ENCODE results near the gene CNTNAP2.

The CNTNAP2 gene

GRCh38 chr7:148238761-148239325 lies 2122.2 kb downstream of the CNTNAP2 start:
- peak in 1 of 2 donors; percentile 39 for DNase-seq

DNA sequence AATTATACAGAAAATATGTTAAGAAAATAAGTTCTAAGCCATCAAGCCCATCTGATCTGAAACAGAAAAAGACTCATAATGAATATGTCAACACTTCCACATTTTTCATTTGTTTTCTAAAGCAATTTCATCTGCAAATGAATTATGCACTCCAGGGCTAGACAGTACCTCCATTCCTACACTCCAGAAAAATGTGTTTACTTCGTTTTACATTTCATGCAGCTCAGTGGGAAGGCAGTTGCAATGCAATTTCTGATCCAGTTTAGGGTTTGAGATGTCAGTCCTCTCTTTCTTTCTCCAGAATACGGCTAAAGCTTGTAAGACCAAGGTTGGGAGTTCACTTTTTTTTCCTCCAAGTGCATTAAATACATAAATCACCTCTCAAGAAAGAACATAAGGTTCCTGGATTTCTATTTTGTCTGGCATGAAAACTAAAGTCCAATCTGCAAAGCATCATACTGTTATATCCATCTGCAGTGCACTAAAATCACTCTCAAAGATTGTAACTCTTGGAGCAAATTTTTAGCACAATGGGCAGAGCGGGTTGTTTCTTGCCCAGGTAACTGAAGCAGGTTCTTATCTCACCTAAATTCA lies 2125.2 kb downstream of the CNTNAP2 start:
- H3K23ac ChIP-seq (ENCODE audit: low read length) = no peak overlapping the region
- no peak for DNase-seq

More at GRCh38 chr7:148238761-148239325, 2122.2 kb downstream of the CNTNAP2 start:
- H2BK120ac ChIP-seq (ENCODE audit: insufficient read depth, low read length, poor library complexity) = no peak overlapping the region
- no peak overlapping the region for H3K9ac ChIP-seq (ENCODE audit: low read length)
- no peaks in the 10 kb centered on the region for H3K9me3 ChIP-seq (ENCODE audit: insufficient read depth, low read depth, low read length)
- no peak overlapping the region for H2AFZ ChIP-seq (ENCODE audit: insufficient read depth, low read length, poor library complexity)
- no peak overlapping the region for H4K91ac ChIP-seq (ENCODE audit: low read depth, low read length)
- no peak overlapping the region for H3K4ac ChIP-seq (ENCODE audit: low read depth, low read length)
- H3K18ac ChIP-seq (ENCODE audit: low read length) = no peak overlapping the region
- H3K4me2 ChIP-seq (ENCODE audit: low read length) = no peak overlapping the region
- no peak overlapping the region for H4K8ac ChIP-seq (ENCODE audit: low read depth, low read length)
- no peak overlapping the region for H3K14ac ChIP-seq (ENCODE audit: low read length)
- no peak overlapping the region for H2BK5ac ChIP-seq (ENCODE audit: low read depth, low read length, poor library complexity)
- H3K23ac ChIP-seq (ENCODE audit: low read length) = no peak overlapping the region
- H3K4me3 ChIP-seq (ENCODE audit: low read depth, low read length) = no peak overlapping the region
- no peaks in the 10 kb centered on the region for H3K79me1 ChIP-seq (ENCODE audit: low read length)
- no peak overlapping the region for H3K27ac ChIP-seq (ENCODE audit: low read depth, low read length)
- H2AK5ac ChIP-seq (ENCODE audit: low read length) = no peak overlapping the region
- no peaks in the 10 kb centered on the region for H3K27me3 ChIP-seq (ENCODE audit: insufficient read depth, low read length)
- H3K36me3 ChIP-seq (ENCODE audit: control insufficient read depth in 1 of 2, insufficient read depth in 2 of 2, low read length in 2 of 2) = no peaks in the 10 kb centered on the region
- WGBS (ENCODE audit: extremely low coverage, insufficient coverage, insufficient read length) = no CpG with 5 or more reads among the region's 1 CpG
- H2BK12ac ChIP-seq (ENCODE audit: low read length) = no peak overlapping the region
- no peak overlapping the region for H4K12ac ChIP-seq (ENCODE audit: low read depth, low read length)
- H3K4me1 ChIP-seq (ENCODE audit: control insufficient read depth in 1 of 2, insufficient read depth in 2 of 2, low read length in 2 of 2) = no peaks in the 10 kb centered on the region
- H3K79me2 ChIP-seq (ENCODE audit: control insufficient read depth, insufficient read depth, low read length, poor library complexity) = no peaks in the 10 kb centered on the region

DNA sequence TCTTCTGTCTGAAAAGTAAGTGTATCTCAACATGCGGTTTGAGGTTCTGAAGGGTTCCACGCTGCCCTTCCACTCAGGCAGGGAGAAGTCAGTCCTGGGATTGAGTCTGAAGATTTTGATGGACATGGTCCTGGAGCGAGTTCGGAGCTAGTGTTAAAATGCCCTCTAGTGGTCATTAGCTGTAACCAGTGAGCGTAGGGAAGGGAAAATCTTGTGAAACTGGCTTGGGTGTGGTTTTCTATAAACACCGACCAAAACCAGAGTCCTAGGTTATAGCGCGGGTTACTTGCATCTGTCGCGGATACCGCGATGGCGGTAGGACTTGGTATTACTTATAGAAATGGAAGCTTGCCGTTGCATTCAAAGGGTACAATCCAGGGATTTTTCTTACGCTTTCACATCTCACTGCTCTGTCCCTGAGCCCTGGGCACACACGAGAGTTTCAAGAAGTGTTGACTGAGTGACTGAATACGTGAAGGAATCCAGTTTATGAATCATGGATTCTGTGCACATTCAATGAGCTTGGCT lies 2125.8 kb downstream of the CNTNAP2 start:
- Histone ChIP-seq H3K9ac (ENCODE audit: low read length) (no peak overlapping the region), H4K91ac (ENCODE audit: low read depth, low read length) (no peak overlapping the region), H4K8ac (ENCODE audit: low read depth, low read length) (no peak overlapping the region), H2AFZ (ENCODE audit: insufficient read depth, low read length, poor library complexity) (no peak overlapping the region), H2BK5ac (ENCODE audit: low read depth, low read length, poor library complexity) (no peak overlapping the region), H3K4me2 (ENCODE audit: low read length) (peak overlapping the region; percentile 42), H3K79me1 (ENCODE audit: low read length) (no peaks in the 10 kb centered on the region), H3K27ac (ENCODE audit: low read depth, low read length) (no peak overlapping the region), H2BK12ac (ENCODE audit: low read length) (no peak overlapping the region), H4K12ac (ENCODE audit: low read depth, low read length) (no peak overlapping the region), H2BK120ac (ENCODE audit: insufficient read depth, low read length, poor library complexity) (no peak overlapping the region), H3K23ac (ENCODE audit: low read length) (no peak overlapping the region), H3K4me1 (ENCODE audit: control insufficient read depth in 1 of 2, insufficient read depth in 2 of 2, low read length in 2 of 2) (peaks cover 0 to 7% of the 10 kb centered on the region in 2 experiments), H3K36me3 (ENCODE audit: control insufficient read depth in 1 of 2, insufficient read depth in 2 of 2, low read length in 2 of 2) (no peaks in the 10 kb centered on the region), H3K4ac (ENCODE audit: low read depth, low read length) (no peak overlapping the region), H3K9me3 (ENCODE audit: insufficient read depth, low read depth, low read length) (no peaks in the 10 kb centered on the region), H3K4me3 (ENCODE audit: low read depth, low read length) (no peak overlapping the region), H2AK5ac (ENCODE audit: low read length) (no peak overlapping the region), H3K14ac (ENCODE audit: low read length) (no peak overlapping the region), H3K18ac (ENCODE audit: low read length) (no peak overlapping the region), H3K27me3 (ENCODE audit: insufficient read depth, low read length) (no peaks in the 10 kb centered on the region), H3K79me2 (ENCODE audit: control insufficient read depth, insufficient read depth, low read length, poor library complexity) (no peaks in the 10 kb centered on the region)
- peak; percentile 74 to 92 for DNase-seq
- no CpG with 5 or more reads among the region's 17 CpGs for WGBS (ENCODE audit: extremely low coverage, insufficient coverage, insufficient read length)

More for the DNA sequence above, 2125.2 kb downstream of the CNTNAP2 start:
- Histone ChIP-seq H4K8ac (ENCODE audit: low read depth, low read length) (no peak overlapping the region), H3K79me1 (ENCODE audit: low read length) (no peaks in the 10 kb centered on the region), H2BK120ac (ENCODE audit: insufficient read depth, low read length, poor library complexity) (no peak overlapping the region), H3K27ac (ENCODE audit: low read depth, low read length) (no peak overlapping the region), H4K91ac (ENCODE audit: low read depth, low read length) (no peak overlapping the region), H2AK5ac (ENCODE audit: low read length) (no peak overlapping the region), H3K4me1 (ENCODE audit: control insufficient read depth in 1 of 2, insufficient read depth in 2 of 2, low read length in 2 of 2) (peaks cover 0 to 7% of the 10 kb centered on the region in 2 experiments), H4K12ac (ENCODE audit: low read depth, low read length) (no peak overlapping the region), H3K14ac (ENCODE audit: low read length) (no peak overlapping the region), H2BK5ac (ENCODE audit: low read depth, low read length, poor library complexity) (no peak overlapping the region), H3K36me3 (ENCODE audit: control insufficient read depth in 1 of 2, insufficient read depth in 2 of 2, low read length in 2 of 2) (no peaks in the 10 kb centered on the region), H3K4me2 (ENCODE audit: low read length) (no peak overlapping the region), H3K18ac (ENCODE audit: low read length) (no peak overlapping the region), H3K27me3 (ENCODE audit: insufficient read depth, low read length) (no peaks in the 10 kb centered on the region), H3K4me3 (ENCODE audit: low read depth, low read length) (no peak overlapping the region), H3K79me2 (ENCODE audit: control insufficient read depth, insufficient read depth, low read length, poor library complexity) (no peaks in the 10 kb centered on the region), H3K4ac (ENCODE audit: low read depth, low read length) (no peak overlapping the region), H2BK12ac (ENCODE audit: low read length) (no peak overlapping the region), H3K9ac (ENCODE audit: low read length) (no peak overlapping the region), H2AFZ (ENCODE audit: insufficient read depth, low read length, poor library complexity) (no peak overlapping the region), H3K9me3 (ENCODE audit: insufficient read depth, low read depth, low read length) (no peaks in the 10 kb centered on the region)
- WGBS (ENCODE audit: extremely low coverage, insufficient coverage, insufficient read length) = no CpG with 5 or more reads among the region's 3 CpGs

- H2BK5ac ChIP-seq (ENCODE audit: low read depth, low read length, poor library complexity) = no peak overlapping the region
- no peak overlapping the region for H3K18ac ChIP-seq (ENCODE audit: low read length)
- H3K9ac ChIP-seq (ENCODE audit: low read length) = no peak overlapping the region
- DNase-seq = no peak
- H3K36me3 ChIP-seq (ENCODE audit: control insufficient read depth in 1 of 2, insufficient read depth in 2 of 2, low read length in 2 of 2) = no peaks in the 10 kb centered on the region
- H2AK5ac ChIP-seq (ENCODE audit: low read length) = no peak overlapping the region
- H3K79me2 ChIP-seq (ENCODE audit: control insufficient read depth, insufficient read depth, low read length, poor library complexity) = no peaks in the 10 kb centered on the region
- H2BK12ac ChIP-seq (ENCODE audit: low read length) = no peak overlapping the region
- H2BK120ac ChIP-seq (ENCODE audit: insufficient read depth, low read length, poor library complexity) = peak overlapping the region; percentile 63
- H4K91ac ChIP-seq (ENCODE audit: low read depth, low read length) = peak overlapping the region; percentile 29
- H3K27ac ChIP-seq (ENCODE audit: low read depth, low read length) = peak overlapping the region; percentile 37
- no peak overlapping the region for H4K12ac ChIP-seq (ENCODE audit: low read depth, low read length)
- H3K14ac ChIP-seq (ENCODE audit: low read length) = no peak overlapping the region
- H3K4me3 ChIP-seq (ENCODE audit: low read depth, low read length) = no peak overlapping the region
- no peak overlapping the region for H3K23ac ChIP-seq (ENCODE audit: low read length)
- no peak overlapping the region for H2AFZ ChIP-seq (ENCODE audit: insufficient read depth, low read length, poor library complexity)
- peaks cover 1% of the 10 kb centered on the region for H3K9me3 ChIP-seq (ENCODE audit: insufficient read depth, low read depth, low read length)
- peak overlapping the region; percentile 25 for H3K4me2 ChIP-seq (ENCODE audit: low read length)
- no peak overlapping the region for H3K4ac ChIP-seq (ENCODE audit: low read depth, low read length)
- no peaks in the 10 kb centered on the region for H3K27me3 ChIP-seq (ENCODE audit: insufficient read depth, low read length)
- H3K79me1 ChIP-seq (ENCODE audit: low read length) = no peaks in the 10 kb centered on the region
- peaks cover 0 to 7% of the 10 kb centered on the region in 2 experiments for H3K4me1 ChIP-seq (ENCODE audit: control insufficient read depth in 1 of 2, insufficient read depth in 2 of 2, low read length in 2 of 2)
- WGBS (ENCODE audit: extremely low coverage, insufficient coverage, insufficient read length) = no CpG with 5 or more reads among the region's 7 CpGs
- no peak overlapping the region for H4K8ac ChIP-seq (ENCODE audit: low read depth, low read length)
Measured at GRCh38 chr7:148245381-148245780, 2128.8 kb downstream of the CNTNAP2 start.
